Esophagus squamous epithelium (tissue), 5 donors: ENCODE measurements around the gene GNAI1. TPM values are rescaled to one million over a fixed set of nuclear protein-coding genes. Genes with fewer than 3 reads are reported as not detected.
A peak's percentile ranks its signal among the peaks of the same experiment; 100 is the strongest.

ENCODE experiments used
- DNase-seq: peaks from one replicate; lab custom pipeline; 2025; lab: John Stamatoyannopoulos, UW
- H3K27ac ChIP-seq, 4 donors: fragments of 200-600 bp; sonication (generic); one replicate each; pipeline ENCODE4 v1.5.1; 2016 to 2019; ENCODE audit warnings: mild to moderate bottlenecking in 1 of 4
- H3K27me3 ChIP-seq, 4 donors: fragments of 200-600 bp; sonication (generic); 1 replicate in 3 of 4; 2 replicates in 1 of 4; pipeline versions ENCODE4 v1.5.1 to v1.6.0; 2017 to 2021; ENCODE audit warnings: antibody characterized with exemption in 1 of 4
- H3K36me3 ChIP-seq, 3 donors: fragments of 200-600 bp; sonication (generic); one replicate each; pipeline ENCODE4 v1.5.1; 2016 to 2019
- H3K4me1 ChIP-seq, 3 donors: fragments of 200-600 bp; sonication (generic); one replicate each; pipeline ENCODE4 v1.5.1; 2017 to 2019
- H3K4me3 ChIP-seq, 4 donors: fragments of 200-600 bp; sonication (generic); 1 replicate in 3 of 4; 2 replicates in 1 of 4; pipeline ENCODE4 v1.5.1; 2016 to 2019; ENCODE audit warnings: mild to moderate bottlenecking in 2 of 4, moderate library complexity in 1 of 4
- H3K9me3 ChIP-seq, 3 donors: fragments of 200-600 bp; sonication (generic); one replicate each; pipeline ENCODE4 v1.5.1; 2016 to 2019
- POLR2A ChIP-seq, 4 donors: fragments of 450-650 bp; IDR thresholded peaks; one replicate each; pipeline ENCODE4 v1.6.1; 2017; ENCODE audit warnings: antibody characterized with exemption in 4 of 4, mild to moderate bottlenecking in 4 of 4, moderate library complexity in 3 of 4
- WGBS, 2 donors: methylation state at CpG; one replicate each; pipeline ENCODE4 v1.1.5; 2018; 5-methylcytosine and 5-hydroxymethylcytosine counted together
- intact Hi-C: fragments of 100-400 bp; cut with DNase I; formaldehyde crosslinking; loops from one replicate; pipeline ENCODE4 v1.15.0; 2022
- total RNA-seq, 4 donors: library from RNA; depleted of rRNA; stranded (reverse); fragments of >200 nt; gene quantifications; one replicate each; pipeline ENCODE4 v1.1.0, GENCODE V29; 2016
- TF ChIP-seq, protein P1 (sequence below), 6 experiments: fragments of 450-650 bp in 4 of 6; fragments of 200-600 bp in 2 of 6; sonication (generic) in 2 of 6; IDR thresholded peaks; one replicate each; pipeline ENCODE4 v1.5.1; 2016 to 2019; ENCODE audit warnings: antibody characterized with exemption in 6 of 6, mild to moderate bottlenecking in 4 of 6, moderate library complexity in 4 of 6
- donor health status: DM: yes; HTN: yes; CAD: no.

The GNAI1 gene
- 10 to 100 TPM; 27.3 to 46.3 (median 38.8) TPM for total RNA-seq

DNA sequence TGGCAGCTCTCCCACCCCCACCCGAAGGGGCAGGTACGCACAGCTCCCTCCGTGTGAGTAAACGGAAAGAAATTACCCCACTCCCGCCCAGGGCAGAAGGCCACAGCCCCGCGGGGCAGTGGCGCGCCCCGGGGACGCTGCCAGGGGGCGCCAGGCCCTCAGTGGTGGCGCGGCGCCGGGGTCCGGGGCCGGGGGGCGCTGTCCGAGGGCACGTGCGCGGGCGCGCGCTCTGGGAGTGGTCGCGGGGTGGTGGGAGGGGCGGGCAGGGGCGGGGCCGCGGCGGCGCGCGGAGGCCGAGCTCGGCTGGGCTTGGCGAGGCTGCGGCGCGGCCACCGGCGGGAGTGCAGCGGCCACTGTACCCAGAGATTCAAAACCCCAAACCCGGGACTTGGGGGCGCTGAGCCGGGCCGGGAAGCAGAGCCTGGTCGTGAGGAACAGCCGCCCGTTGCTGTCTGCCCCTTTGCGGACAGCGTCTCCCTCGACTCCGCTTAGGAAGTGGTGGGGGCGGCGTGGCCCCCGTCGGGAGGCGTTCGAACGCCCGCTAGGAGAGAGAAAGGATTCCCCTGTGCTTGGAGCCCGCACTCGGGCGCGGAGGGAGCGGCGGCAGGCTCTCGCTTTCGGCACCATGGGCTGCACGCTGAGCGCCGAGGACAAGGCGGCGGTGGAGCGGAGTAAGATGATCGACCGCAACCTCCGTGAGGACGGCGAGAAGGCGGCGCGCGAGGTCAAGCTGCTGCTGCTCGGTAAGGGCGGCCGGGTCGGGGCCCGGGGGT is at the start of gene GNAI1:
TSS of gene GNAI1 (plus strand) at position 296 of the 773 bp plus-strand sequence. CDS start at position 626, 330 bp downstream.
- Histone ChIP-seq H3K4me1 (peaks cover 0 to 52% (median 29%) of the 10 kb centered on the region in 3 donors), H3K4me3 (peak within 1 kb of the TSS; percentile 86 to 95 (median 92)), H3K27ac (peak within 1 kb of the TSS; percentile 93 to 98 (median 95)), H3K36me3 (no peaks in the 10 kb centered on the region), H3K27me3 (peaks cover 0 to 4% (median 0%) of the 10 kb centered on the region in 4 donors), H3K9me3 (no peaks in the 10 kb centered on the region)
- intact Hi-C loops = no loop called here
- DNase-seq = no peak
- 1 to 20% methylated on average over 2 to 18 of the region's 92 CpGs for WGBS, 2 donors
- TF ChIP-seq, protein P1, sequence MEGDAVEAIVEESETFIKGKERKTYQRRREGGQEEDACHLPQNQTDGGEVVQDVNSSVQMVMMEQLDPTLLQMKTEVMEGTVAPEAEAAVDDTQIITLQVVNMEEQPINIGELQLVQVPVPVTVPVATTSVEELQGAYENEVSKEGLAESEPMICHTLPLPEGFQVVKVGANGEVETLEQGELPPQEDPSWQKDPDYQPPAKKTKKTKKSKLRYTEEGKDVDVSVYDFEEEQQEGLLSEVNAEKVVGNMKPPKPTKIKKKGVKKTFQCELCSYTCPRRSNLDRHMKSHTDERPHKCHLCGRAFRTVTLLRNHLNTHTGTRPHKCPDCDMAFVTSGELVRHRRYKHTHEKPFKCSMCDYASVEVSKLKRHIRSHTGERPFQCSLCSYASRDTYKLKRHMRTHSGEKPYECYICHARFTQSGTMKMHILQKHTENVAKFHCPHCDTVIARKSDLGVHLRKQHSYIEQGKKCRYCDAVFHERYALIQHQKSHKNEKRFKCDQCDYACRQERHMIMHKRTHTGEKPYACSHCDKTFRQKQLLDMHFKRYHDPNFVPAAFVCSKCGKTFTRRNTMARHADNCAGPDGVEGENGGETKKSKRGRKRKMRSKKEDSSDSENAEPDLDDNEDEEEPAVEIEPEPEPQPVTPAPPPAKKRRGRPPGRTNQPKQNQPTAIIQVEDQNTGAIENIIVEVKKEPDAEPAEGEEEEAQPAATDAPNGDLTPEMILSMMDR (IDR thresholded peaks at IDR 0.05) = peak in 5 of 6 experiments; percentile 11 to 58 (median 41)
- TF ChIP-seq POLR2A (IDR thresholded peaks at IDR 0.05) = peak in 2 of 4 donors; percentile 56 to 69

DNA sequence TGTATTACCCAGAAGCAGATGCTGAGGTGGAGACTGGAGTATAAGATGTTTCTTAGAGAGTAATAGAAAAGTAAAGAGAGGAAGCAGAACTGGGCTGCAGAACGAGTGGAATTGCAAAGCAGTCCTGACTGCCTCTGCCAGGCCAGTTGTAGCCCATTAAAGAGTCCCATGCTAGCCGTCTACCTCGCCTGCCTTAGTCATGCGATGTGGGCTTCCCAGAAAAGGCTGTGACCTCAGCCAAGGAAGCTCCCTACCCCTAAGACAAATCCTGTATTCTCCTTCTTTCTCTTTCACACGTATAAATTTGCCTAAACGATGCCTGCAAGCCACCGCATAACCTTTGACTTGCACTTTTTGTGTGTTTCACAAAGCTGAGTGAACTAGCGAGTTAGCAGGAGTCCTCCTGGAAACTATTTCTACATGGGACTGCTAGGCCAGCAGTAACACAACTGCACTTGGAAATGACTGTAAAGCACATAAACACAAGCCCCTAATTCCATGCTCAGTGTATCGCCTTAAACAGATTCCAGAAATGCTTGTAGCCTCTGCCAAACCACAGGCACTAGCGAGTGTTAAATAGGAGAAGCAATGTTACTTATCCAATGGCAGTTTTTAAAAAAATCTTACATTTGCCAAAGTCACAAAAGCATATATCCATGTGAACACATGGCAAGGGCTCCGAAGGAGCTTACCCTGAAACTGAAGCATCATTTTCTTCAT is 47.4 kb upstream of the GNAI1 start:
- peaks cover 4 to 41% (median 18%) of the 10 kb centered on the region in 3 donors for H3K4me1 ChIP-seq
- H3K9me3 ChIP-seq = no peaks in the 10 kb centered on the region
- no peaks in the 10 kb centered on the region for H3K27me3 ChIP-seq
- intact Hi-C loops = no loop called here
- no peak overlapping the region for H3K4me3 ChIP-seq
- no peak for DNase-seq
- 71 to 77% methylated on average over 11 of the region's 11 CpGs for WGBS, 2 donors
- no peaks in the 10 kb centered on the region for H3K36me3 ChIP-seq
- TF ChIP-seq, protein P1 (IDR thresholded peaks at IDR 0.05) = no peak
- no peak for TF ChIP-seq POLR2A (IDR thresholded peaks at IDR 0.05)
- no peak overlapping the region for H3K27ac ChIP-seq

DNA sequence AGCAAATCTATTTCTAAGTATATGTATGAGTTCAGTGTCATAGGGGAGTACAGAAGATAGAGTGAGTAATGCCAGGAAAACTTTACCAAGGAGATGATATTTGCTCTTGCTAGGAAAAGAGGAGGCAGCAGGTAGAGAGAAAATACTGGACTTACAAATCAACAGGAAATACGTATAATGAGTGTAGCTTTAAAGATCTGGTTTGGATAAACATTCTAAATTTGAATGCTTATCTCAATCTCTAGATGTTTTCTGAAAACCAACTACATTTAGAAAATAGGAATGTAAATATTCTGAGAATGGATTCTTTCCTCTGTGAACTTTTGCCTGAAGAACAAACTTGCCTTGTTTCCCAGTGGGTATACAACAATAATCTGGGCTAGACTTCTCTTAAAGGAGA is 46.9 kb upstream of the GNAI1 start:
- H3K27me3 ChIP-seq = no peaks in the 10 kb centered on the region
- intact Hi-C loops = no loop called here
- no peaks in the 10 kb centered on the region for H3K36me3 ChIP-seq
- no peaks in the 10 kb centered on the region for H3K9me3 ChIP-seq
- no peak for TF ChIP-seq POLR2A (IDR thresholded peaks at IDR 0.05)
- TF ChIP-seq, protein P1 (IDR thresholded peaks at IDR 0.05) = no peak
- H3K4me3 ChIP-seq = no peak overlapping the region
- 31 to 60% methylated on average over 1 of the region's 1 CpG for WGBS, 2 donors
- H3K27ac ChIP-seq = no peak overlapping the region
- no peak for DNase-seq
- peaks cover 4 to 41% (median 18%) of the 10 kb centered on the region in 3 donors for H3K4me1 ChIP-seq

DNA sequence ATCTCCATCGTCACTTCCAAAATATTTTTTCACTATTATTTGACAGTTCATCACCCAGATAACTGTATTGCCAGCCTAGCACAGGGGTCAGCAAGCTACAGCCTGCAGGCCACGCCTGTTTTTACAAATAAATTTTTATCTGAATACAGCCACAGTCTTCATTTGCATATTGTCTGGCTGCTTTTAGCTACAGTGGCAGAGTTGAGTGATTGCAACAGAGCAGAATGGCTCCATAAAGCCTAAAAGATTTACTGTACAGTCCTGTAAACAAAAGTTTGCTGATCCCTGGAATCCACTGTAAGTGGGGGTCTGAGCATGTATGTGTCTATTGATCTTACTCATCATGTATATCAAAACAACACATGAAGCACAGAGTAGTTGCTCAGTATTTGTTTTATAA is 45.9 kb upstream of the GNAI1 start:
- intact Hi-C loops = no loop called here
- Histone ChIP-seq H3K36me3 (no peaks in the 10 kb centered on the region), H3K4me3 (no peak overlapping the region), H3K27me3 (no peaks in the 10 kb centered on the region), H3K27ac (no peak overlapping the region), H3K9me3 (no peaks in the 10 kb centered on the region), H3K4me1 (peaks cover 4 to 41% (median 18%) of the 10 kb centered on the region in 3 donors)
- no peak for TF ChIP-seq POLR2A (IDR thresholded peaks at IDR 0.05)
- TF ChIP-seq, protein P1 (IDR thresholded peaks at IDR 0.05) = no peak
- WGBS, 2 donors = 14 to 30% methylated on average over 2 of the region's 2 CpGs
- DNase-seq = no peak

DNA sequence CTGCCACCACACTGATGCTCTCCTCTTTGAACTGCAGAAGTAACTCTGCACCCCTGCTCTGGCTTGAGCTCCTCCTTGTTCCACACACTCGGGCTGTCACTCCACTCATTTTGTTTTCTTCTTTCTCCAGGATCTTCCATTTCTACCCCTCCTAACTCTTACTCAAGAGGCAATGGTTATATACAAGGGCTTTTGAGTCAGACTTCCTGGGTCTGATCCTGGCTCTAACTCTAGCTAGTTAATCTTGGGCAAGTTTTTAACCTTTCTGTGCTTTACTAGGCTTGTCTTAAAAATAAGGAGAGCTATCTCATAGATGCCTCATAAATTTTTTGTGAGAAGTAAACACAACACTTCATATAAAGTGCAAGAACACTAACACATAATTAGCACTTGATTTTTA is 45.3 kb upstream of the GNAI1 start:
- no peak for TF ChIP-seq POLR2A (IDR thresholded peaks at IDR 0.05)
- TF ChIP-seq, protein P1 (IDR thresholded peaks at IDR 0.05) = no peak
- 36 to 48% methylated on average over 1 of the region's 1 CpG for WGBS, 2 donors
- intact Hi-C loops = no loop called here
- Histone ChIP-seq H3K4me3 (no peak overlapping the region), H3K9me3 (no peaks in the 10 kb centered on the region), H3K27ac (no peak overlapping the region), H3K4me1 (peaks cover 4 to 41% (median 18%) of the 10 kb centered on the region in 3 donors), H3K36me3 (no peaks in the 10 kb centered on the region), H3K27me3 (no peaks in the 10 kb centered on the region)
- DNase-seq = no peak
